Measurements from ENCODE around the gene TH.

DNA sequence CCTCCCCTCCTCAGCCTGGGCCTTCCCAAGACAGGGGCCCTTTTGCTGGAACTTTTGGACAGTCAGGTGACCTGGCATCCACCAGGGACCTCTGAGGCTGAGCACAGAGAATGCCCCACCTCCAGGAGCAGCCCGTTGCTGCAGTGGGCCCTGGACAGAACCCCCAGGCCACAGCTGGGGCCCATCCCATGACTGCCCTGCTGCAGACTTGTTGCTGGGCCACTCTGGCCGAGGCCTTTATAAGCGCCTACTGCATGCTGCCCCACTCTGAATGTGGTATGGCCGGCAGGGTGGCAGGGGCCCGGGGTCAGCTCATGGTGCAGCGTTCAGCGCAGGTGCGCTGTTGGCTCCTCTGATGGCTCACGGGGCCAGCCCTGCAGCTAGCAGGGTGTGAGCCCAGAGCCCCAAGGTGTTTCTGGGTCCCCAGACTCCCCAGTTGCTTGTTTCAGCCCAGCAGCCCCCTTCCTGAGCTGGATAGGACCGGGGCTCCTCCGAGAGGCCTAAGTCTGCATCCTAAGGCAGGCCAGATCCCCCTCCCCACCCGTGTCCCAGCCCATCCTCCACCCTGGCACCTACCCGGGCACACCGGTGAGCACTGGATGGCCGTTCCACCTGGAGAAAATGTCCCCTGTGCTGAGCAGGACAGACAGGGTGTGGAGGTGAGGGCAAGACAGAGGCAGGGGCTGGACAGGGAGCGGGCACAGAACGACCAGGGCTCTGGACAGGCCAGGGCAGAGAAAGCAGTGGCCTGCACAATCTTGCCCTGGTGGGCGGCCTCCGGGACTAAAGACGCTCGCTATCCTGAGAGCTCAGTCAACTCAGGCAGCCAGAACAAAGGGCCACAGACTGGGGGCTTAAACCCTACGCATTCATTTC, 28.1 kb upstream of the TH start:
- TF ChIP-seq, protein P1, sequence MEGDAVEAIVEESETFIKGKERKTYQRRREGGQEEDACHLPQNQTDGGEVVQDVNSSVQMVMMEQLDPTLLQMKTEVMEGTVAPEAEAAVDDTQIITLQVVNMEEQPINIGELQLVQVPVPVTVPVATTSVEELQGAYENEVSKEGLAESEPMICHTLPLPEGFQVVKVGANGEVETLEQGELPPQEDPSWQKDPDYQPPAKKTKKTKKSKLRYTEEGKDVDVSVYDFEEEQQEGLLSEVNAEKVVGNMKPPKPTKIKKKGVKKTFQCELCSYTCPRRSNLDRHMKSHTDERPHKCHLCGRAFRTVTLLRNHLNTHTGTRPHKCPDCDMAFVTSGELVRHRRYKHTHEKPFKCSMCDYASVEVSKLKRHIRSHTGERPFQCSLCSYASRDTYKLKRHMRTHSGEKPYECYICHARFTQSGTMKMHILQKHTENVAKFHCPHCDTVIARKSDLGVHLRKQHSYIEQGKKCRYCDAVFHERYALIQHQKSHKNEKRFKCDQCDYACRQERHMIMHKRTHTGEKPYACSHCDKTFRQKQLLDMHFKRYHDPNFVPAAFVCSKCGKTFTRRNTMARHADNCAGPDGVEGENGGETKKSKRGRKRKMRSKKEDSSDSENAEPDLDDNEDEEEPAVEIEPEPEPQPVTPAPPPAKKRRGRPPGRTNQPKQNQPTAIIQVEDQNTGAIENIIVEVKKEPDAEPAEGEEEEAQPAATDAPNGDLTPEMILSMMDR (IDR thresholded peaks at IDR 0.05) = no peak
- TF ChIP-seq POLR2A (IDR thresholded peaks at IDR 0.05) = no peak
